Gastrocnemius medialis (tissue), 4 donors: ENCODE results near the gene HOATZ.

Experiments
- POLR2A ChIP-seq, 2 donors: fragments of 450-650 bp; IDR thresholded peaks; one replicate each; pipeline ENCODE4 v1.6.1; 2017; ENCODE audit warnings: antibody characterized with exemption in 2 of 2, mild to moderate bottlenecking in 2 of 2, moderate library complexity in 2 of 2
- TF ChIP-seq, protein P1 (sequence below), 5 experiments: fragments of 450-650 bp in 3 of 5; fragments of 200-600 bp in 2 of 5; sonication (generic) in 2 of 5; IDR thresholded peaks in 4 of 5; conservative IDR thresholded peaks in 1 of 5; 1 replicate in 4 of 5; 2 replicates in 1 of 5; pipeline ENCODE4 v1.5.1; 2016 to 2019; ENCODE audit warnings: antibody characterized with exemption in 5 of 5, mild to moderate bottlenecking in 3 of 5, moderate library complexity in 3 of 5

DNA sequence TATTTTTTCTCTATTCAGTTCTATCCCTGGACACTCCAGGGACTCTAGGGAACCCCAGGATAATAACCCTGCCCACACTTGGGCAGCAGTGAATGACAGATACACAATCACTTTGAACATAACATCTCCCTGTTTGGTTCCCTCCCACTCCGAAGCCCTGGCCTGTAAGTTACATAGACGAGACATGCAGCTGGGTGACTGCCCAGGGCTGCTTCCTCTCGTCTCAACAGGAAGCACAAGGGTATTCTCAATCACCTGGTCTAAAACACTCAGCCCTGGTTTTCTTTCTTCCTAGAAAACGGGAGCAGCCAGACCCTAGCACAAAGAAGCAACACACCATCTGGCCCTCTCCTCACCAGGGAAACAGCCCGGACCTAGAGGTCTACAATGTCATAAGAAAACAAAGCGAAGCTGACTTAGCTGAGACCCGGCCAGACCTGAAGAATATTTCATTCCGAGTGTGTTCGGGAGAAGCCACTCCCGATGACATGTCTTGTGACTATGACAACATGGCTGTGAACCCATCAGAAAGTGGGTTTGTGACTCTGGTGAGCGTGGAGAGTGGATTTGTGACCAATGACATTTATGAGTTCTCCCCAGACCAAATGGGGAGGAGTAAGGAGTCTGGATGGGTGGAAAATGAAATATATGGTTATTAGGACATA, 45.4 kb downstream of the HOATZ start:
- TF ChIP-seq, protein P1, sequence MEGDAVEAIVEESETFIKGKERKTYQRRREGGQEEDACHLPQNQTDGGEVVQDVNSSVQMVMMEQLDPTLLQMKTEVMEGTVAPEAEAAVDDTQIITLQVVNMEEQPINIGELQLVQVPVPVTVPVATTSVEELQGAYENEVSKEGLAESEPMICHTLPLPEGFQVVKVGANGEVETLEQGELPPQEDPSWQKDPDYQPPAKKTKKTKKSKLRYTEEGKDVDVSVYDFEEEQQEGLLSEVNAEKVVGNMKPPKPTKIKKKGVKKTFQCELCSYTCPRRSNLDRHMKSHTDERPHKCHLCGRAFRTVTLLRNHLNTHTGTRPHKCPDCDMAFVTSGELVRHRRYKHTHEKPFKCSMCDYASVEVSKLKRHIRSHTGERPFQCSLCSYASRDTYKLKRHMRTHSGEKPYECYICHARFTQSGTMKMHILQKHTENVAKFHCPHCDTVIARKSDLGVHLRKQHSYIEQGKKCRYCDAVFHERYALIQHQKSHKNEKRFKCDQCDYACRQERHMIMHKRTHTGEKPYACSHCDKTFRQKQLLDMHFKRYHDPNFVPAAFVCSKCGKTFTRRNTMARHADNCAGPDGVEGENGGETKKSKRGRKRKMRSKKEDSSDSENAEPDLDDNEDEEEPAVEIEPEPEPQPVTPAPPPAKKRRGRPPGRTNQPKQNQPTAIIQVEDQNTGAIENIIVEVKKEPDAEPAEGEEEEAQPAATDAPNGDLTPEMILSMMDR (IDR thresholded peaks at IDR 0.05 in 4 of 5, conservative IDR thresholded peaks at IDR 0.05 in 1 of 5): no peak
- no peak for TF ChIP-seq POLR2A (IDR thresholded peaks at IDR 0.05)
